A549 (cell line): ENCODE measurements around the gene CHST15.

Source experiments
- BHLHE40 ChIP-seq: IDR thresholded peaks from 2 replicates; pipeline ENCODE4 v1.6.1; 2012; ENCODE audit warnings: low read depth, low read length, inconsistent platforms
- HEYL ChIP-seq: fragments of 250-450 bp; sonication (Bioruptor Pico); IDR thresholded peaks from 2 replicates; pipeline ENCODE4 v1.8.0; 2021; ENCODE audit warnings: mild to moderate bottlenecking, moderate library complexity
- MYC ChIP-seq: IDR thresholded peaks from 2 replicates; pipeline ENCODE4 v1.6.1; 2012; ENCODE audit warnings: mild to moderate bottlenecking, inconsistent platforms, low read length, improper control_type of control experiment, borderline replicate concordance
- POLR2A ChIP-seq: IDR thresholded peaks from 2 replicates; pipeline ENCODE4 v1.6.1; 2012; ENCODE audit warnings: mild to moderate bottlenecking, low read length
- RAD21 ChIP-seq, 2 experiments: fragments of >200 bp in 1 of 2; sonication (Bioruptor Twin) in 1 of 2; formaldehyde crosslinking in 1 of 2; IDR thresholded peaks in 1 of 2; conservative IDR thresholded peaks in 1 of 2; 2 replicates in 1 of 2; 3 replicates in 1 of 2; pipeline ENCODE4 v1.6.1; 2012 to 2018; ENCODE audit warnings: inconsistent platforms in 1 of 2
- RNF2 ChIP-seq: fragments of 200-600 bp; sonication (generic); IDR thresholded peaks from 2 replicates; pipeline ENCODE4 v1.6.1; 2016; ENCODE audit warnings: low read depth, mild to moderate bottlenecking, antibody characterized with exemption, moderate library complexity, borderline replicate concordance
- TP53 ChIP-seq: fragments of 250-450 bp; sonication (Bioruptor Pico); IDR thresholded peaks from 2 replicates; pipeline ENCODE4 v1.5.0; 2021; ENCODE audit warnings: mild to moderate bottlenecking, moderate library complexity
- ZC3H11A ChIP-seq: fragments of 450-650 bp; IDR thresholded peaks from 2 replicates; pipeline ENCODE4 v1.6.1; 2014; ENCODE audit warnings: antibody characterized with exemption, mild to moderate bottlenecking
- TF ChIP-seq, protein P1 (sequence below): fragments of 450-650 bp; IDR thresholded peaks from 2 replicates; pipeline ENCODE4 v1.6.1; 2014; ENCODE audit warnings: antibody characterized with exemption
- TF ChIP-seq, protein P2 (sequence below): fragments of 150-350 bp; IDR thresholded peaks from 2 replicates; pipeline ENCODE4 v1.6.1; 2014; ENCODE audit warnings: low read depth, mild to moderate bottlenecking, low read length
- TF ChIP-seq, protein P3 (sequence below): fragments of >200 bp; sonication (Bioruptor Twin); formaldehyde crosslinking; IDR thresholded peaks from 3 replicates; pipeline ENCODE4 v1.5.1; 2016
- TF ChIP-seq, protein P4 (sequence below): fragments of 200-600 bp; sonication (generic); IDR thresholded peaks from 2 replicates; pipeline ENCODE4 v1.6.1; 2016; ENCODE audit warnings: antibody characterized with exemption, mild to moderate bottlenecking, moderate library complexity
- TF ChIP-seq, protein P5 (sequence below): fragments of 250-450 bp; sonication (Bioruptor Pico); IDR thresholded peaks from 2 replicates; pipeline ENCODE4 v1.5.0; 2021; ENCODE audit warnings: mild to moderate bottlenecking, moderate library complexity, borderline replicate concordance
- TF ChIP-seq, protein P6 (sequence below): IDR thresholded peaks from 2 replicates; pipeline ENCODE4 v1.6.1; 2012; ENCODE audit warnings: low read depth, borderline replicate concordance

DNA sequence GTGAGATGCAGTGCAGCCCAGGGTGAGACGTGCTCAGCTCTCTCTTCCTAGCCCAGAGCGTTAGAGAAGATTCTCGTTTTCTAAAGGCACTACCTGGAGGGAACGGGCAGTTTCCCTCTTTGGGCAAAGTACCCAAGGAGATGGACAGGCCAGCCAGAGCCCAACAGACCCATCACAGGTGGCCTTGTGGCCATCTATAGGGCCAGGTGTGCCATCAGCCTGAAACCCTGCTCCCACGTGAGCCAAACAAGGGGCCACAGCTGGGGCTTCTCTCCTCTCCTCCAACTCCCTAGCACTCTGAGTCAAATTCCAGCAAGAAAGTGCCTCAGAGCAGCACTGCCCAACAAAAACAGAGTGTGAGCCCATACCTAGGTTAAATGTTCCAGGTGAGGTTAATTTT, 22.3 kb downstream of the CHST15 start:
- TF ChIP-seq, protein P1, sequence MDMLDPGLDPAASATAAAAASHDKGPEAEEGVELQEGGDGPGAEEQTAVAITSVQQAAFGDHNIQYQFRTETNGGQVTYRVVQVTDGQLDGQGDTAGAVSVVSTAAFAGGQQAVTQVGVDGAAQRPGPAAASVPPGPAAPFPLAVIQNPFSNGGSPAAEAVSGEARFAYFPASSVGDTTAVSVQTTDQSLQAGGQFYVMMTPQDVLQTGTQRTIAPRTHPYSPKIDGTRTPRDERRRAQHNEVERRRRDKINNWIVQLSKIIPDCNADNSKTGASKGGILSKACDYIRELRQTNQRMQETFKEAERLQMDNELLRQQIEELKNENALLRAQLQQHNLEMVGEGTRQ = no peak
- TF ChIP-seq, protein P2, sequence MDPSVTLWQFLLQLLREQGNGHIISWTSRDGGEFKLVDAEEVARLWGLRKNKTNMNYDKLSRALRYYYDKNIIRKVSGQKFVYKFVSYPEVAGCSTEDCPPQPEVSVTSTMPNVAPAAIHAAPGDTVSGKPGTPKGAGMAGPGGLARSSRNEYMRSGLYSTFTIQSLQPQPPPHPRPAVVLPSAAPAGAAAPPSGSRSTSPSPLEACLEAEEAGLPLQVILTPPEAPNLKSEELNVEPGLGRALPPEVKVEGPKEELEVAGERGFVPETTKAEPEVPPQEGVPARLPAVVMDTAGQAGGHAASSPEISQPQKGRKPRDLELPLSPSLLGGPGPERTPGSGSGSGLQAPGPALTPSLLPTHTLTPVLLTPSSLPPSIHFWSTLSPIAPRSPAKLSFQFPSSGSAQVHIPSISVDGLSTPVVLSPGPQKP = no peak
- TF ChIP-seq POLR2A = no peak
- no peak for TF ChIP-seq MYC
- no peak for TF ChIP-seq HEYL (CRISPR knock-in tag)
- TF ChIP-seq, protein P3, sequence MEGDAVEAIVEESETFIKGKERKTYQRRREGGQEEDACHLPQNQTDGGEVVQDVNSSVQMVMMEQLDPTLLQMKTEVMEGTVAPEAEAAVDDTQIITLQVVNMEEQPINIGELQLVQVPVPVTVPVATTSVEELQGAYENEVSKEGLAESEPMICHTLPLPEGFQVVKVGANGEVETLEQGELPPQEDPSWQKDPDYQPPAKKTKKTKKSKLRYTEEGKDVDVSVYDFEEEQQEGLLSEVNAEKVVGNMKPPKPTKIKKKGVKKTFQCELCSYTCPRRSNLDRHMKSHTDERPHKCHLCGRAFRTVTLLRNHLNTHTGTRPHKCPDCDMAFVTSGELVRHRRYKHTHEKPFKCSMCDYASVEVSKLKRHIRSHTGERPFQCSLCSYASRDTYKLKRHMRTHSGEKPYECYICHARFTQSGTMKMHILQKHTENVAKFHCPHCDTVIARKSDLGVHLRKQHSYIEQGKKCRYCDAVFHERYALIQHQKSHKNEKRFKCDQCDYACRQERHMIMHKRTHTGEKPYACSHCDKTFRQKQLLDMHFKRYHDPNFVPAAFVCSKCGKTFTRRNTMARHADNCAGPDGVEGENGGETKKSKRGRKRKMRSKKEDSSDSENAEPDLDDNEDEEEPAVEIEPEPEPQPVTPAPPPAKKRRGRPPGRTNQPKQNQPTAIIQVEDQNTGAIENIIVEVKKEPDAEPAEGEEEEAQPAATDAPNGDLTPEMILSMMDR = no peak
- TF ChIP-seq, protein P4, sequence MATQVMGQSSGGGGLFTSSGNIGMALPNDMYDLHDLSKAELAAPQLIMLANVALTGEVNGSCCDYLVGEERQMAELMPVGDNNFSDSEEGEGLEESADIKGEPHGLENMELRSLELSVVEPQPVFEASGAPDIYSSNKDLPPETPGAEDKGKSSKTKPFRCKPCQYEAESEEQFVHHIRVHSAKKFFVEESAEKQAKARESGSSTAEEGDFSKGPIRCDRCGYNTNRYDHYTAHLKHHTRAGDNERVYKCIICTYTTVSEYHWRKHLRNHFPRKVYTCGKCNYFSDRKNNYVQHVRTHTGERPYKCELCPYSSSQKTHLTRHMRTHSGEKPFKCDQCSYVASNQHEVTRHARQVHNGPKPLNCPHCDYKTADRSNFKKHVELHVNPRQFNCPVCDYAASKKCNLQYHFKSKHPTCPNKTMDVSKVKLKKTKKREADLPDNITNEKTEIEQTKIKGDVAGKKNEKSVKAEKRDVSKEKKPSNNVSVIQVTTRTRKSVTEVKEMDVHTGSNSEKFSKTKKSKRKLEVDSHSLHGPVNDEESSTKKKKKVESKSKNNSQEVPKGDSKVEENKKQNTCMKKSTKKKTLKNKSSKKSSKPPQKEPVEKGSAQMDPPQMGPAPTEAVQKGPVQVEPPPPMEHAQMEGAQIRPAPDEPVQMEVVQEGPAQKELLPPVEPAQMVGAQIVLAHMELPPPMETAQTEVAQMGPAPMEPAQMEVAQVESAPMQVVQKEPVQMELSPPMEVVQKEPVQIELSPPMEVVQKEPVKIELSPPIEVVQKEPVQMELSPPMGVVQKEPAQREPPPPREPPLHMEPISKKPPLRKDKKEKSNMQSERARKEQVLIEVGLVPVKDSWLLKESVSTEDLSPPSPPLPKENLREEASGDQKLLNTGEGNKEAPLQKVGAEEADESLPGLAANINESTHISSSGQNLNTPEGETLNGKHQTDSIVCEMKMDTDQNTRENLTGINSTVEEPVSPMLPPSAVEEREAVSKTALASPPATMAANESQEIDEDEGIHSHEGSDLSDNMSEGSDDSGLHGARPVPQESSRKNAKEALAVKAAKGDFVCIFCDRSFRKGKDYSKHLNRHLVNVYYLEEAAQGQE = no peak
- TF ChIP-seq RNF2 = no peak
- TF ChIP-seq, protein P5, sequence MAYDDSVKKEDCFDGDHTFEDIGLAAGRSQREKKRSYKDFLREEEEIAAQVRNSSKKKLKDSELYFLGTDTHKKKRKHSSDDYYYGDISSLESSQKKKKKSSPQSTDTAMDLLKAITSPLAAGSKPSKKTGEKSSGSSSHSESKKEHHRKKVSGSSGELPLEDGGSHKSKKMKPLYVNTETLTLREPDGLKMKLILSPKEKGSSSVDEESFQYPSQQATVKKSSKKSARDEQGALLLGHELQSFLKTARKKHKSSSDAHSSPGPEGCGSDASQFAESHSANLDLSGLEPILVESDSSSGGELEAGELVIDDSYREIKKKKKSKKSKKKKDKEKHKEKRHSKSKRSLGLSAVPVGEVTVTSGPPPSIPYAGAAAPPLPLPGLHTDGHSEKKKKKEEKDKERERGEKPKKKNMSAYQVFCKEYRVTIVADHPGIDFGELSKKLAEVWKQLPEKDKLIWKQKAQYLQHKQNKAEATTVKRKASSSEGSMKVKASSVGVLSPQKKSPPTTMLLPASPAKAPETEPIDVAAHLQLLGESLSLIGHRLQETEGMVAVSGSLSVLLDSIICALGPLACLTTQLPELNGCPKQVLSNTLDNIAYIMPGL (CRISPR knock-in tag) = no peak
- TF ChIP-seq TP53 (CRISPR knock-in tag) = no peak
- TF ChIP-seq, protein P6, sequence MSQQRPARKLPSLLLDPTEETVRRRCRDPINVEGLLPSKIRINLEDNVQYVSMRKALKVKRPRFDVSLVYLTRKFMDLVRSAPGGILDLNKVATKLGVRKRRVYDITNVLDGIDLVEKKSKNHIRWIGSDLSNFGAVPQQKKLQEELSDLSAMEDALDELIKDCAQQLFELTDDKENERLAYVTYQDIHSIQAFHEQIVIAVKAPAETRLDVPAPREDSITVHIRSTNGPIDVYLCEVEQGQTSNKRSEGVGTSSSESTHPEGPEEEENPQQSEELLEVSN = no peak
- no peak for TF ChIP-seq ZC3H11A
- TF ChIP-seq BHLHE40 = no peak
- no peak for TF ChIP-seq RAD21 (conservative IDR thresholded peaks at IDR 0.05 in 1 of 2, IDR thresholded peaks at IDR 0.05 in 1 of 2)
